OCI-LY7 (cell line): ENCODE data around the gene SPOP. TPM values are rescaled to one million over a fixed set of nuclear protein-coding genes. Genes with fewer than 3 reads are reported as not detected.

Experiments
- BruUV-seq: library from RNA; stranded (reverse); fragments of 400-500 nt; replicated peaks from 2 replicates; lab custom pipeline; 2021; lab: Mats Ljungman, UMichigan
- CTCF ChIA-PET: fragments of 300-600 bp; sonication (Branson Sonifier 250); formaldehyde crosslinking; loops from one replicate; lab custom pipeline; 2022; ENCODE audit warnings: antibody characterized with exemption; ENCODE audit not compliant: unreplicated experiment; lab: Charles Lee
- POLR2A ChIA-PET: fragments of 300-600 bp; sonication (Branson Sonifier 250); formaldehyde crosslinking; loops from one replicate; lab custom pipeline; 2022; ENCODE audit warnings: antibody characterized with exemption; lab: Charles Lee
- DNase-seq: peaks from one replicate; pipeline ENCODE4 v3.0.0-alpha.2; 2015; ENCODE audit warnings: low spot score
- H2AFZ ChIP-seq: fragments of 200-600 bp; sonication (generic), shearing (Covaris generic); 2 replicates; pipeline ENCODE4 v1.6.1; 2014; ENCODE audit warnings: mild to moderate bottlenecking, antibody characterized with exemption, low read length, moderate library complexity
- H3K27ac ChIP-seq: fragments of 200-600 bp; sonication (generic); 2 replicates; pipeline ENCODE4 v1.5.1; 2014; ENCODE audit warnings: mixed run types, low read depth, mild to moderate bottlenecking, moderate library complexity, low read length, inconsistent platforms; ENCODE audit not compliant: poor library complexity, severe bottlenecking
- H3K36me3 ChIP-seq: fragments of 200-600 bp; sonication (generic); 2 replicates; pipeline ENCODE4 v1.6.1; 2014; ENCODE audit warnings: mild to moderate bottlenecking, antibody characterized with exemption, low read length, moderate library complexity, mixed read lengths; ENCODE audit not compliant: insufficient read depth
- H3K4me1 ChIP-seq: fragments of 200-600 bp; sonication (generic); 2 replicates; pipeline ENCODE4 v1.5.1; 2014; ENCODE audit warnings: mild to moderate bottlenecking, low read length; ENCODE audit not compliant: insufficient read depth, poor library complexity, severe bottlenecking
- H3K4me2 ChIP-seq: fragments of 200-600 bp; sonication (generic); 2 replicates; pipeline ENCODE4 v1.6.1; 2014; ENCODE audit warnings: mild to moderate bottlenecking, low read length
- H3K4me3 ChIP-seq: fragments of 200-600 bp; sonication (generic); 2 replicates; pipeline ENCODE4 v1.5.1; 2014; ENCODE audit warnings: mild to moderate bottlenecking, low read depth, low read length; ENCODE audit not compliant: poor library complexity, severe bottlenecking
- H3K79me2 ChIP-seq: fragments of 200-600 bp; sonication (generic); 2 replicates; pipeline ENCODE4 v1.6.1; 2016; ENCODE audit warnings: low read depth, mild to moderate bottlenecking, low read length, moderate library complexity, mixed read lengths; ENCODE audit not compliant: insufficient read depth
- H3K9me2 ChIP-seq: fragments of 200-600 bp; sonication (generic); 2 replicates; pipeline ENCODE4 v1.6.1; 2016; ENCODE audit warnings: mild to moderate bottlenecking, low read length, mixed read lengths; ENCODE audit not compliant: insufficient read depth
- H3K9me3 ChIP-seq: fragments of 200-600 bp; sonication (generic); 2 replicates; pipeline ENCODE4 v1.6.1; 2014; ENCODE audit warnings: mild to moderate bottlenecking, mixed run types, low read length, mixed read lengths
- H4K20me1 ChIP-seq: fragments of 200-600 bp; sonication (generic); 2 replicates; pipeline ENCODE4 v1.6.1; 2014; ENCODE audit warnings: mild to moderate bottlenecking, antibody characterized with exemption, low read length, moderate library complexity, mixed read lengths; ENCODE audit not compliant: insufficient read depth
- EZH2phosphoT487 ChIP-seq: fragments of 200-600 bp; sonication (generic); IDR thresholded peaks from 2 replicates; pipeline ENCODE4 v1.6.1; 2018; ENCODE audit warnings: low read depth, borderline replicate concordance, mild to moderate bottlenecking, mixed run types, antibody characterized with exemption, low read length, moderate library complexity, mixed read lengths
- intact Hi-C: fragments of 100-400 bp; cut with micrococcal nuclease; formaldehyde crosslinking; loops from one replicate; pipeline ENCODE4 v1.10.0; 2022; ENCODE audit not compliant: unreplicated experiment
- total RNA-seq, 2 experiments: library from RNA; depleted of rRNA in 1 of 2; stranded (reverse); fragments of >200 nt in 1 of 2; shearing (Covaris generic) in 1 of 2; gene quantifications; 2 replicates each; pipeline ENCODE4 v1.2.3, GENCODE V29; 2014 to 2022
- TF ChIP-seq, protein P1 (sequence below): fragments of 200-600 bp; sonication (generic); conservative IDR thresholded peaks from 2 replicates; pipeline ENCODE4 v1.5.1; 2014; ENCODE audit warnings: mild to moderate bottlenecking, antibody characterized with exemption, low read length, moderate library complexity, mixed read lengths

Gene SPOP
- total RNA-seq, 2 experiments from 2014 or later, result 37.8 to 69.0 TPM

DNA sequence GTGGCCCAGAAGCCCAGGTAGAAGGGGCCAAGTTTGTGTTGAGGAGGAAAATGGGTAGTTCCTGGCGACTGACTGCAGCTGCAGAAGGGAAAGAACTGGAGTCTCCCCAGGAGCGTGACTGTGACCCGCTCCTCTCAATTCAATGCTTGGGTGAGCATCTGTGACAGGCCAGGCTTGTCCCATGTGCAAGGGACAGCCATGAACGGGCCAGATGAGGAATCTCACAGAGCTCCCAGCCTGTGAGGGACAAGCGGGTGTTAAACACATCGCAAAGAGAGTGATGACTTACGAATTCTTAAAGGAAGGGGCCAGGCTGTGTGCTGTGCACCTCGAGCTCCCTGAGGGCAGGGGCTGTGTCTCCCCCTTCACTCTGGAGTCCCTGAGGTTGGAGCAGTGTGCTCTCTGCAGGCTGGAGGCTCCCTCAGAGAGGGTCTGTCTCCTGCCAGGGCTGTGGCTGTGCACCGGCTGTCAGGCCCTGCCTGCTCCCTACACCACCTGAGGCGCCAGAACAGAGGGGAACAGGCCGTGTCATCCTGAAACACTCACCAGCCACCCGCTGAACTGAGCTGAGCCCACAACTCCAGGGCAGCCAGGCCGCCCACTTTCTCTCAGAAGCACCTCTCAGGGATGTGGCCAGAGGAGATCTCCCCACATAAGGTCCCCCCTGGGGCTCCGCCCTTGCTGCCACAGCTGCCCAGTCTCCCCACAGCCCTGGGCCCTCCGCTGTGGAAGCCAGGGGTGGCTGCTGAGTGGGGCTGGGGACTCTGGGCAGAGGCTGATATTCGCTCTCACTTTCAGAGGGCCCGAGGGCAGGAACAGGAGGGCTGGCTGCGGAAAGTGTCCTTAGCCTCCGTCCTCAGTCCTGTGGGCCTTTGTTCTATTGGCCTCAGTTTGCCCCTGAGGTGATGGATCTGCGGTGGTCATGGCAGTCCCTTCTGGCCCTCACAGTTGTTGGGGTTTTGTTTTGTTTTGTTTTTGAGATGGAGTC is 127.9 kb downstream of the SPOP start:
- intact Hi-C loops, result no loop called here
- CTCF ChIA-PET, result no interaction called here

DNA sequence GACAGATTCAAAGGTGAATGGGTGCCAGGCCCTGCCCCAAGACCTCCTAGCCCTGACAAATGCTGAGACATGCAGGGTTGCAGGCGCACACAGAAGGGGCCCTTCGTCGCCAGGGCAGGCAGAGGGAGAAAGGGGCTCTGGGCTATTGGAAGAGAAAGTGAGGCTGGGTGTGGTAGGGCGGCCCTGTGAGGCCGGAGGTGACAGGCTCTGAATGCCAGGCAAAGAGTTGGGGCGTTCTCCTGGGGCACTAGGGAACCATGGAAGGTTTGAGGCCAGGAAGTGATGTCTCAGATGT is 128.6 kb downstream of the SPOP start:
- POLR2A ChIA-PET, result no interaction called here

More for the DNA sequence above, 127.9 kb downstream of the SPOP start:
- Histone ChIP-seq H3K79me2 (no peaks in the 10 kb centered on the region), H3K9me2 (no peaks in the 10 kb centered on the region), H2AFZ (no peak overlapping the region), H3K36me3 (no peaks in the 10 kb centered on the region), H3K4me3 (no peak overlapping the region), H3K4me1 (no peaks in the 10 kb centered on the region), H3K4me2 (no peak overlapping the region), H3K27ac (no peak overlapping the region), H4K20me1 (no peaks in the 10 kb centered on the region), H3K9me3 (no peaks in the 10 kb centered on the region)
- DNase-seq, result no peak
- TF ChIP-seq, protein P1, sequence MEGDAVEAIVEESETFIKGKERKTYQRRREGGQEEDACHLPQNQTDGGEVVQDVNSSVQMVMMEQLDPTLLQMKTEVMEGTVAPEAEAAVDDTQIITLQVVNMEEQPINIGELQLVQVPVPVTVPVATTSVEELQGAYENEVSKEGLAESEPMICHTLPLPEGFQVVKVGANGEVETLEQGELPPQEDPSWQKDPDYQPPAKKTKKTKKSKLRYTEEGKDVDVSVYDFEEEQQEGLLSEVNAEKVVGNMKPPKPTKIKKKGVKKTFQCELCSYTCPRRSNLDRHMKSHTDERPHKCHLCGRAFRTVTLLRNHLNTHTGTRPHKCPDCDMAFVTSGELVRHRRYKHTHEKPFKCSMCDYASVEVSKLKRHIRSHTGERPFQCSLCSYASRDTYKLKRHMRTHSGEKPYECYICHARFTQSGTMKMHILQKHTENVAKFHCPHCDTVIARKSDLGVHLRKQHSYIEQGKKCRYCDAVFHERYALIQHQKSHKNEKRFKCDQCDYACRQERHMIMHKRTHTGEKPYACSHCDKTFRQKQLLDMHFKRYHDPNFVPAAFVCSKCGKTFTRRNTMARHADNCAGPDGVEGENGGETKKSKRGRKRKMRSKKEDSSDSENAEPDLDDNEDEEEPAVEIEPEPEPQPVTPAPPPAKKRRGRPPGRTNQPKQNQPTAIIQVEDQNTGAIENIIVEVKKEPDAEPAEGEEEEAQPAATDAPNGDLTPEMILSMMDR, result no peak
- TF ChIP-seq EZH2phosphoT487, result no peak
- POLR2A ChIA-PET, result no interaction called here
- BruUV-seq, result no TSS peak

More for the DNA sequence above, 128.6 kb downstream of the SPOP start:
- Histone ChIP-seq H3K27ac (no peak overlapping the region), H3K4me3 (no peak overlapping the region), H3K9me2 (no peaks in the 10 kb centered on the region), H2AFZ (no peak overlapping the region), H3K36me3 (no peaks in the 10 kb centered on the region), H3K79me2 (no peaks in the 10 kb centered on the region), H4K20me1 (no peaks in the 10 kb centered on the region), H3K4me1 (no peaks in the 10 kb centered on the region), H3K4me2 (no peak overlapping the region), H3K9me3 (no peaks in the 10 kb centered on the region)
- BruUV-seq, result no TSS peak
- CTCF ChIA-PET, result no interaction called here
- no peak for DNase-seq
- TF ChIP-seq, protein P1, result no peak
- TF ChIP-seq EZH2phosphoT487, result no peak
- intact Hi-C loops, result no loop called here

Other genes with a start within 250 kb of the SPOP start
- gene NGFR, start 182.8 kb downstream of the SPOP start, total RNA-seq (2014; rRNA removed; shearing (Covaris generic)), result 0.13 and 1.1 TPM in 2 replicates
- 0.10 and 0.17 TPM in 2 replicates for gene NGFR, start 182.8 kb downstream of the SPOP start, total RNA-seq (2022)
- gene NXPH3, start 102.2 kb downstream of the SPOP start, total RNA-seq (2014; rRNA removed; shearing (Covaris generic)), result not detected in 2 replicates
- gene NXPH3, start 102.2 kb downstream of the SPOP start, total RNA-seq (2022), result not detected in 2 replicates
- gene SLC35B1, start 29.9 kb upstream of the SPOP start, total RNA-seq (2014; rRNA removed; shearing (Covaris generic)), result 38.1 and 51.2 TPM in 2 replicates
- gene SLC35B1, start 29.9 kb upstream of the SPOP start, total RNA-seq (2022), result 48.9 and 51.4 TPM in 2 replicates
- 29.9 and 40.4 TPM in 2 replicates for gene FAM117A, start 86.0 kb upstream of the SPOP start, total RNA-seq (2014; rRNA removed; shearing (Covaris generic))
- gene FAM117A, start 86.0 kb upstream of the SPOP start, total RNA-seq (2022), result 44.3 and 45.2 TPM in 2 replicates
- 41.0 and 43.3 TPM in 2 replicates for gene KAT7, start 110.6 kb upstream of the SPOP start, total RNA-seq (2014; rRNA removed; shearing (Covaris generic))
- 70.3 and 76.8 TPM in 2 replicates for gene KAT7, start 110.6 kb upstream of the SPOP start, total RNA-seq (2022)
- gene TAC4, start 170.0 kb upstream of the SPOP start, total RNA-seq (2014; rRNA removed; shearing (Covaris generic)), result not detected in 2 replicates
- gene TAC4, start 170.0 kb upstream of the SPOP start, total RNA-seq (2022), result not detected in 2 replicates